GM21576 (cell line): Measurements from ENCODE around the gene PPP1R12A.
"Not testable (repeated sequence)": the region's sequence is repeated elsewhere in the genome, so short reads cannot be mapped to it uniquely, and the experiment has no call there.

Source experiments
- ATAC-seq: cut with Tn5 transposase; IDR thresholded peaks from one replicate; pipeline ENCODE4 v1.9.1; 2021; ENCODE audit warnings: mild to moderate bottlenecking, moderate library complexity; ENCODE audit not compliant: unreplicated experiment

PPP1R12A gene

DNA sequence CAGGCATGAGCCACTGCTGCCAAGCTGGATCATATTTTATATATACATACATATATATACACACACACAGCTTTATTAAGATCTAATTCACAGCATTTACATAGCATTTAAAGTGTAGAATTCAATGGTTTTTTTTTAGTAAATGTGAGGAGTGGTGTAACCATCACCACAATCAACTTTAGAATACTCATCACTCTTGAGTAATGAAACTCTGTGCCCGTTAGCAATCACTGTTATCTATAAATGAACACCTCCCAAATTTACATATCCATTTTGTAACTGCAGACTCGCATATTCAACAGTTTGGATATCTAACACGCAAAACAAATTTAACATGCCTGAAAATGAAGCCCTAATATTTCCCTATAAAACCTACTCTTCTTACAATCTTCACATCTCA is 90.9 kb downstream of the PPP1R12A start:
- ATAC-seq: no peak

DNA sequence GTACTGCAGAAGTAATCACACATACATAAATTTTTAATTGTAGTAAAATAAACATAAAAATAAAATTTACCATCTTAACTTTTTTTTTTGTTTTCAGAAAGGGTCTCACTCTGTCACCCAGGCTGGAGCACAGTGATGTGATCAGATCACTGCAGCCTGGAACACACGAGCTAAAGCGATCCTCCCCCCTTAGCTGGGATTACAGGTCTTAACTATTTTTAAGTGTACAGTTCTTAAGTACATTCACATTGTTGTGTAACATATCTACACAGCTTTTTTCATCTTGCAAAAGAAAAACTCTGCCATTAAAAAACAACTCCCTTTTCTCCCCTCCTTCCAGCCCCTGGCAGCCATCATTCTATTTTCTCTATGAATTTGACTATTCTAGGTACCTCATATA is 92.3 kb downstream of the PPP1R12A start:
- ATAC-seq: no peak

GRCh38 chr12:79841878-79842265 is 93.0 kb downstream of the PPP1R12A start:
- ATAC-seq: no peak

- no peak for ATAC-seq
These were observed 93.5 kb downstream of the PPP1R12A start for GRCh38 chr12:79841248-79841877.

GRCh38 chr12:79838359-79838758 is 96.5 kb downstream of the PPP1R12A start:
- ATAC-seq: no peak

DNA sequence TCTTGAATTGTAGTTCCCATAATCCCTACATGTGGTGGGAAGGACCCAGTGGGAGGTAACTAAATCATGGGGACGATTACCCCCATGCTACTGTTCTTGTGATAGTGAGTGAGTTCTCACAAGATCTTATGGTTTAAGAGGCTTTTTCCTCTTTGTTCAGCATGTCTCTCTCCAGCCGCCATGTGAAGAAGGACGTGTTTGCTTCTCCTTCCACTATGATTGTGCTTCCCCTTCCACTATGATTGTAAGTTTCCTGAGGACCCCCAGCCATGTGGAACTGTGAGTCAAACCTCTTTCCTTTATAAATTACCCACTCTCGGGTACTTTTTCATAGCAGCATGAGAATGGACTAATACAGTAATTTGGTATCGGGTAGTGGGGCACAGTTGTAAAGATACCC is 97.3 kb downstream of the PPP1R12A start:
- ATAC-seq: no peak

GRCh38 chr12:79835377-79835843 is 99.5 kb downstream of the PPP1R12A start:
- ATAC-seq: no peak

- no peak for ATAC-seq
These were observed 100.1 kb downstream of the PPP1R12A start for GRCh38 chr12:79834712-79835376.

GRCh38 chr12:79830440-79830839 is 104.5 kb downstream of the PPP1R12A start:
- ATAC-seq: no peak

GRCh38 chr12:79828924-79829323 is 106.0 kb downstream of the PPP1R12A start:
- no peak for ATAC-seq

GRCh38 chr12:79827484-79827883 is 107.4 kb downstream of the PPP1R12A start:
- no peak for ATAC-seq

DNA sequence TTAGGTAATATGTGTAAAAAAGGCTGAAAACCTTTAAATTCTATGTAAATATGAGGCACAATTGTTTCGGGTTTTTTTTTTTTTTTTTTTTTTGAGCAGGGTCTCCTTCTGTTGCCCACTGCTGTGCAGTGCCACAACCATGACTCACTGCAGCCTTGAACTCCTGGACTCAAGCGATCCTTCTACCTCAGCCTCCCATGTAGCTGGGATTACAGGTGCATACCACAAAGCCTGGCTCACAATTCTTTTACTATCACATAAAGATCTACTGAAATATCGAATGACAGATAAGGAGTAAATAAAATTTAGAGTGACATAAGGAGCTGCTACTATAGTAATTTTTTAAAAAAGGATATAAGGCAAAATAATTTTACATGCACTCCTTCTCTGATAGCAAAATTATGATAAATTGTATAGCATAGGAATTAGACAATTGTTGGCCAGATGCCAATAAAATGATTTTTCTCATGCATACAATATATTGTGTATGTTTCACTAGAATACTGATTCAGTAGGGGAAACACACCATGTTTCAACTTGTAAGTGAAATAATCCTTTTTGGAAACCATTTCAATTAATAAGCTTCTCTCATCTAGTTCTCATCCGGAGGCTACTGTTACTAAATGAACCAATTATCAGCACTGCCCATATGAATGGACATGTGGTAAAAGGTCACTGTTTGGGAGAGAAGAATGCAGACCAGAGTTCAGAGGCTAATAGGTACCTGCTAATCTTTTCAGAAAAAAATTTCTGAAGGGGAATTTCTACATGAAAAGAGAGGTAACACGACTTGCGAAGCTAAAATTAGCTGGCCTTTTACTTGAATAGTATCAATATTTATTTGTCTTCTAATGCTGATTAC is 108.4 kb downstream of the PPP1R12A start:
- no peak for ATAC-seq

- no peak for ATAC-seq
These were observed 112.4 kb downstream of the PPP1R12A start for GRCh38 chr12:79822475-79822874.

DNA sequence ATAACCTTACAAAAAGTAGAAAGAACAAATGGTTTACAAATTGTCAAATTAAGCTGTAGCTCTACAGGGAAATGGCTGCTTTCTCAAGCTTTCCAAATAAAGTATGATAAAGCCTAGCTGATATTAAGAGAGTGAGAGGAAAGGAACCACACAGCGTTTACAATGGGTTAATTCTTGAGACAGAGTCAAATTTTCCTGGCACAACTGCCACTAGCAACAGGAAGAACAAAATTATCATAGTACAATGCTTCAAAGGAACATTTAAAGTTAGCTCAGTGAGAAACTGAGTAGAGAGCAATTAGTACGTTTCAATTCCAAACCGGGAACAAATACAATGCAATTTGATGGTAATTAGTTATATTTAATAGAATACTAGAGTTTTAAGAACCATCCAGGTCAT is 116.0 kb downstream of the PPP1R12A start:
- no peak for ATAC-seq

DNA sequence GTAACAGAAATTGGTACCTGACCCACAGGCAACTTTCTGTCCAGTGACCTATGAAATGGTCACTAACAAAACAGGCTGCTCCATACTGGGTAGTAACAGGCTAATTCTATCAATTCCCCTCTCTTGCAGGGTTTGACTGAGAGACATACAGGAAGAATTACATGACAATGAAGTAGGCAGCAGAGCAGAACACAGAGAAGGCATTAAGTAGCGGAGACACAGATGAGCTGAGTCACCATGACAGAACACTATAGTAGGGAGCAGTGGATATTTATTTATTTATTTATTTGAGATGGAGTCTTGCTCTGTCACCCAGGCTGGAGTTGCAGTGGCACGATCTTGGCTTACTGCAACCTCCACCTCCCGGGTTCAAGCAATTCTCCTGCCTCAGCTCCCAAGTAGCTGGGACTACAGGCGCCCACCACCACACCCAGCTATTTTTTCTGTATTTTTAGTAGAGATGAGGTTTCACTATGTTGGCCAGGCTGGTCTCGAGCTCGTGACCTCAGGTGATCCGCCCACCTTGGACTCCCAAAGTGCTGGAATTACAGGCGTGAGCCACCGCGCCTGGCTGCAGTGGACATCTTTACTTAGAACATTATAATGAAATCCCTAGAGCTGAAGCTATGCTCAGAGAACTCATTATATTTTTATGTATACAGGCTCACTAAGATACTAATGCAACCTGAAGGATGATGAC is 150.4 kb downstream of the PPP1R12A start:
- ATAC-seq: not testable (repeated sequence)

DNA sequence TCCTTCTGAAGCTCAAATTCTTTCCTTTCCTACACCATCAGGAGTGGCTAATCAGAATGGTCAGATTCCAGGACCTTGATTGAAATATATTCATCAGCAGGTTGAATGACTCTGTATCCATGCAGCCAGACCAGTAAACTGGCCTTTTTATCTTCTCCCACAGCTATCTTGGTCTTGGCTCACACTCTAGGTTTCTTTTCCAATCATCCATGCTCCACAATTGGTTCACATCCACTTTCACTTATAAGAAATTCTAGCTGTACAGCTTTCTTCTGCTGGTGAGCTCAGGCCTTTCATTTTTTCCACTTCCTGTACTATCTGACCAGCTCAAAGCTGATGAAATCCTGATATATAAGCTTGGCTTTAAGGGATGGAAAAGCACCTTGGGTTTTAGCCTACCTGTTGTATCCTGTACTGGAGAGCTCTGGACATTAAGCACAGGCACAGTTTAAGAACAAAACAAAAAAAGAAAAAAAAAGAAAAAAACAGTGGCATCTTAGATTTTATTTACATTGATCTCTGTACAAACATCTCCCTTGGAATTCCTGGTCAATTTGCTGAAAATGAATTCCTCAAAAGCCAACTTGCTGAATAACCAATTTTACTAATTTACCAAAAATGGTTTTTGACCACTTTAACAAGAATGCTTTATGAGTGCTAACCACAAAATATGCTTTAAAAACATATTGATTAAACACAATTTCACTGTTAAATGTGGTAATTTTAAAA is 152.6 kb downstream of the PPP1R12A start:
- ATAC-seq: no peak

GRCh38 chr12:79778802-79779448 is 156.0 kb downstream of the PPP1R12A start:
- no peak for ATAC-seq

- no peak for ATAC-seq
These were observed 158.8 kb downstream of the PPP1R12A start for GRCh38 chr12:79776111-79776510.

DNA sequence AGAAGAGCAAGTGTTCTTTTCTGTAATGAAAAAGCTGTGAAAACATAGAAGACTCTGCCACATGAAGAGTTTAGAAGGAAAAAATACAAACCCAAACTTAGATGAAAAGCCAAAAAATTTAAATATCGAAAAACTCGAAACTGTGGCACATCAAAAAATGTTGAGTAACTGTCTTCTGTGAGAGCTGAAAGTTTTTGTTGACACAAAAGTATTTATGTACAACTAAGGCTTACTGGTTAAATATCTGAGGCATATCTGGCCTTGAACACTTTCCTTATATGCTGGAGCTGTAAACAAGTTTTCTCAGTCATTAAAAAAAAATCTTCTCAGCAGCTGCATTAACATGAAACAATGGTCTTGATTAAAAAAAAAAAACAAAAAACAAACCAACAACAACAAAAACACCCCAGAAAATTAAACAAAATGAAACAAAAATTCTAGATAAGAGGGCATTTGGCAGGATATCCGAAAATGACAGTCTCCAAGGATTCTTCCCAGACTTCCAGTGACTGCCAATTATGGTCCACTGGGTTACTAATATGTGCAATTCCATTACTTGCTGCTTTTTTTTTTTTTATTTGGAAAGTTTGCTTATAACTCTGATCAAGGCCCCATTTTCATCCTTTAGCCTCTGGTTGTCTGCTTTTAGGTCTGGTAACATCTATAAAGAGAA is 159.4 kb downstream of the PPP1R12A start:
- ATAC-seq: no peak
